GM18909 (cell line): ENCODE results near the gene SHTN1.

ENCODE experiments used
- ATAC-seq: cut with Tn5 transposase; IDR thresholded peaks from one replicate; pipeline ENCODE4 v1.9.1; 2021; ENCODE audit warnings: mild to moderate bottlenecking; ENCODE audit not compliant: unreplicated experiment, poor library complexity

SHTN1 gene

DNA sequence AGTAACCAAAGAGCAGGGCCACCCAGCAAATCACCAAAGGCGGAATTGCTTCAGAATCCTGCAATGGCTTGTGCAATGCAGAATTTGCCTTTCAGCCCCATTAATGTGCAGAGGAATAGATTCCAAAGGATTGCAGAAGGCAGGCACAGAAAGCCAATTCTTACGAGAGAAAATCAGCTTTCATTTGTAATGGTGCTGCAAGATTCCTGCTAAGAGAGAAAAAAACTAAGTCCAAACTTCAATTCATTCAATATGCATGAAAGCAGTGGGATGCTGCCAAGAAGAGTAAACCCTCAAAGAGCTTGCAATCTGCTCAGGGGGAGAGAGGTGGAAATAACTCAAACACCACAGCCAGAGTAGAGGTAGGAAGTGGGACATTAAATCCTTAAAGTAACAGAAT, 85.3 kb downstream of the SHTN1 start:
- no peak for ATAC-seq

DNA sequence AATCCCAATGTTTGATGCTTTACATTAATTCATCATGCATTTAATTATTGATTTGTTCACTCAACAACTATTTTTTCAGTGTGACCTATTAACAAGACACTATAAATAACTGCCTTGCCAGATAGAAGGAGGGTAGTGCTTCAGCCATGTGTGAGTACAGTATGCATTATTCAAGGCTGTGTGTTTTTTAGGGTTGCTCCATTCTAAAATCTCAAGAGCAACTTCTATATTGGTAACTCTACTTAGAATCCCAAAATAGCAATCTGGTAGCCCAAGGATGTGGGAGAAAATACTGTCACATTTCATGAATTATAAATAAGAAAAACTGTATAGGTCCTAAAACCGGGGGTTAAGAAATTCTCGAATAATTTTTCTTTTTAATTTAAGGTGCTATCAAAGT, 85.8 kb downstream of the SHTN1 start:
- no peak for ATAC-seq

DNA sequence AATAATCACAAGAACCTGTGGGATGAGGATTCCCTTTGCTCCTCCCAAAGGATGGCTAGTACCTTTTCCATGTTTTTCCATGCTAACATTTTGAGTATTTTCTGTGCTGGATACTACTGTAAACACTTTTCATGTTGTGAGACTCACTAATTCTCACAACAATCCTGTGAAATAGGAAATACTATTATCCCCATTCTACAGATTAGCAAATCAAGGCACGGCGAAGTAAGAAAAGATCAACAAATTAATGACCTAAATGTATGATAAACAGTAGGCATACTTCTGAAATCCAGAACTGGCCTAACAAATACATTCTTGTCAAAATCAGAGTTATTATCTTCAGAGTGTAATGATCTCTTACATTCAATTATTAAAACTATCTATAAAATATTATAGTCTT, 86.4 kb downstream of the SHTN1 start:
- no peak for ATAC-seq

DNA sequence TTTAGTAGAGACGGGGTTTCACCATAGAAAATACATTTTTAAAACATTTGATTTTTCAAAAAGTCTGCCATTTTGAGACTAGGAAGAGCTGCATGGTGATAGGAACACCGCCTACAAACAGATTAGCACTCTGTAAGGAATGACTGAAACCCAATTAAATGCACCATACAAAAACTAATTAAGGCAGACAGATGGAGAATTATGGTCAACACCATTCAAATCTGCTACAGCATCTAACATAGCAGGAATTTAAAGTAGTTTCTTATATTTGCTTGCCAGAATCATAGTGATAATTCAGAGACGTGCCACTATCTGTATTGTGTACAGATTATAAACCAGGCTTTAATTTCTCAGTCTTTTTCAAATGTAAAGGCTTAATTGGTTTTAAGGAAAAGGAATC, 87.5 kb downstream of the SHTN1 start:
- ATAC-seq: no peak

DNA sequence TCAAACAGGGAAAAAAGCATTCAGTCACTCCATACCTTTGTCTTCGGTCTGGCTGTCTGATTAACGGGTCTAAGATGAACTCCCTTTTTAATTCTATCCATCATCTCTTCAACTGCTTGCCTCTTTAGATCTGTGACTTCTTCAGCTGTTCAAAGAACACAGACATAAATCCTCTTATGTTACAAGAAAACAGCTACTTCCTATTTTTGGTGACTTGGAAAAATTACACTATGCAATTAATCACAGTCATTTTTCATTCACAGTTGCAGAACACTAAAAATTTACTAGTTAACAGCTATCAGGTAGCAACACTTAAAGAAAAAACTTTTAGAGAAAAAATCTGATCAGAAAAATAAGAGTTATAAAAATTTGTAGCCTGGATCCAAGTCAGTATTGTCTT, 89.6 kb downstream of the SHTN1 start:
- ATAC-seq: no peak

DNA sequence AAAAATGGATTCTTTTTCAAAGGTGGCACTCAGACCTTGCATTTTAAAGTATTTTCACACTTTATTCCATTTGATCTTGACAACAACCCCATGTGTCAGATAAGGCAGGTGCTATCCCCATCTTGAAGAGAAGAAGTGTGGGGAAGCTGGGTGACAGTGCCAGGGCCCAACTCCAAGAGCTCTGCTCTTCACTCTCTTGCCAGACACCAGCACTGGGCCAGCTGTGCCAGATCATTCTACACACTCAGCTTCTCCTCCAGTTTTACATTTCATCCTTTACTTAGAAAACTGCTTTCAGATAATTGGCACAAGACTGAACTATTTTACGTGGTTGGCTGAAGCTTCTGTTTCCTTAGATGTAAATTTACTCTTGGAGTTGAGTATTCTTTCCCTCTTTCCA, 91.3 kb downstream of the SHTN1 start:
- no peak for ATAC-seq

DNA sequence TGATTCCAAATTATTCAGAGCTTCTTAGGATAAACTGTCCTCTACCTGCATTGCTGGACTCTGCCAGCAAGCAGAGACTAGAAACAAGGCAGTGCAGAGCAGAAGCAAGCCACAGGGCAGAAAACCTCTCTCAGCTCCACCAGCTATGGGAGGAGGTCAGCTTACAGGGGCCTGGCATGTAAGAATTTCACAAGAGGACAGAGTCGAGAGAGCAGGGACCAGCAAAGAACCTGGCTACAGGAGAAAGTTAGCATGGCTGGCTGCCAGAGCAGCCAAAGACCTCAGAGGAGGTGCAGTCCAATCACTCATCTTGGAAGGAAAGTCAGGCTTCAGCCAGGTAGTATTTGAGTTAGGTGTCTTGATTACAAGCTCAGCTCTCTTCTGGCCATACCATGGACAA, 92.8 kb downstream of the SHTN1 start:
- ATAC-seq: no peak

DNA sequence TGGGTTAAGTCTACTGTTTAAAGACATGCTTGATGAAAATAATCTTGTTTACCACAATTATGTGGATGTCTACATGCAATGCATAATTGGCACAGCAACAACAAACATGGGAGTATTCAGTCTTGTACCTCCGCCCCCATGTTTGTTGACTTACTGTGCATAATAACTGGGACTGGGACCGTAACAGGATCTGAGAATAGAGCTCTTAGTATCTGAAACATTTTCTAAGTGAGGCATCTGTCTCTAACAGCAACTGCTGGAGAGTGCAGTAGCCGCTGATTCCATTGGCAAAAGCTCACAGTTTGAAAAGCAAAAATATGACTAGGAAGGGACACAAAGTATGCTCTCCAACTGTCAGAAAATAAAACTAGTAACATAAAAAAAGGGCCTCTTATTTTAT, 94.1 kb downstream of the SHTN1 start:
- ATAC-seq: no peak

DNA sequence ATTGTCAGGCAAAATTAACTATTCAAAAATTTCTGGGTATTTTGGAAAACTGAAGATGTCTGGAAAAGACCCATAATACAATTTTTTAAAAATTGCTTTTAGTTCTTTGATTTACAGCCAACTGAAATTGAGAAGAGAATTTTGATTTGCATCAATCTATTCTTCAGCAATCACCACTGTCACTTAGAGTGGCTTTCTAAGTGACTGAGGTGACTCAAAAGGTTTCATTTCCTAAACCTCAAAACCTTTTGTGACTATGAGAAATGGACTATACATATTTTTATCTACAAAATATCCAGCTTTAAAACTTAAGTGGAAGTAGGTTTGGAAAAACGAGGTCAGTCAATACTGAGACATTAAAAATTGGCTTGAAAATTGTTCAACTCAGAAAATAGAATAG, 95.7 kb downstream of the SHTN1 start:
- ATAC-seq: no peak

DNA sequence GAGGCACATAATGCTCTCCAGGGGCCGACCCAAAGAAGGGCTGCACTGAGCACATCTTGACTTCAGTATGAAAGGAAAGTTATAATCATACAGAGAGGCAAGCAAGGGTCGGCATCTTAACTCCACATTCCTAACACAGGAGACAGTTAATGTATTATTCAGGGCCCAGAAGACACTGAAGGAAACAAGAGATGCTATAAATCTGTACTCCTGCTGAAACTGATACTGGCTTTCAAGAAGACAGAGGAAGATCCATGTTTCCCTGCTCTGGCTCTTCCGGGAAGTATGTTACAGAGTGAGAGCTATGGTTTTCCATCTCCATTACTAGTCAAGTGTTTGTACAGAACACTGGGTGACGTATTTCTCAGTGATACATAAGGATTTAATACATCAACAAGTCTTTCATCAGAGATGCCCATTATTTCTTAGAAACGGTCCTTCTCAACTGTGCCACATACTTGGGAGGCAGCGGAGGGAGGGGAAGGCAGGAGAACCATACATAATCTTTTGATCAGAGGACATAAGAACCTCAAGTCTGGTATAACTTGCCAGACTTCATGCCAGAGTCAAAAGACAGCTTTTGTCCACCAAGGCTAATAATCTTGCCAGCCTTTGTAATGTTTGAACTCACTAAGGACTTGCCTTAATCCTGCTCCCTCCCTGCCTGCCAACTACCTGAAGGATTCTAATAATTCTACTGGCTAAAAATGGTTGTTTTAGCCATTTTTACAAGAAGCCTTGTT, 97.6 kb downstream of the SHTN1 start:
- no peak for ATAC-seq

DNA sequence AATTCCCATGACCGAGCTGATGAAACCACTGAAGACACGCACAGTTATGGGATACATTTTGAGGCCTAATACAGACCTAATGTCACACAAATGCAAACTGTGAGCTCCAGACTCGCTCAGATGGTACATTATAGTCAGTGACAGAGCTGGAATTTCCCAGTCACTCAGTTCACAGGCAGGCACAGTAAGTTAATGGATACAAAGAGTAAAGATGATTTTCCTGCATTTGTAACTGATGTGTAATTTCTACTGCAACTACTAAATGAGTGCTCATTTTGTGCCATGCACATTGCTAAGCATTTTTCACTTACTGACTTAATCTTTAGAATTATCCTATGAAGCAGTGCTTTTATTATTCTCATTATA, 99.2 kb downstream of the SHTN1 start:
- ATAC-seq: no peak

DNA sequence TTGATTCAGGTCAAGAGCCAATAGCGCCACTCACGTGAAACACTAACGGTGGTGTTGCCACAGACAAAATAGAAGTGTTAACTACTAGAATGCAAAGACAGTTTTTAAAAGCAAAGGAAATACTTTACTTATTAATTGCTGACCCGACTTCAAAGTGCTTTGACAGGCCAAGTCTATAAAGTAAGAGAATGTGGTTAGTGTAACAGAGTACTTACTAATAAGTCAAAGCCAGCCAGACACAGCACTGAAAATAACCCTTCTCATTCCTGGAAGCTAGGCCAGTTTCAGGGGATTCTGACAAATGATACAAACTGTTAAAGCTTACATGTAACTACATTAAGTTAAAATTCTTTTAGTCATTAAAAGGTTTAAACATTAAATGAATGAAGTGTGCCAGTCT, 105.4 kb downstream of the SHTN1 start:
- peak; percentile 41 for ATAC-seq

DNA sequence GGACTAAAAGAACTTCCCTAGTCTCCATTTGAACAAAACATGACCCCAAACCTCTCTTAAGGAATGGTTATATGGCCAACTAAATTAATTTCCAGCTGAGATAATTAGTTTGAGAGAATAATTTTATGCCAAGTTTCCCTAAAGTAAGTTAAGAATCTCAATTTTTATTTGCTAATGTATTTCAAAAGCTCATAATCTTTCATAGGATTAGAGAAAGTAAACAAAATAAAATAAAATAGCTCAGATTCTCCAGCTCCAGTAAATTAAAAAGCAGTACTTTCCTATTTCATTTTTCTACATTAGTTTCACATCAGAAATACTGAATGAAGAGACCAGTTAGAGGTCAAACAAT, 111.3 kb downstream of the SHTN1 start:
- no peak for ATAC-seq

DNA sequence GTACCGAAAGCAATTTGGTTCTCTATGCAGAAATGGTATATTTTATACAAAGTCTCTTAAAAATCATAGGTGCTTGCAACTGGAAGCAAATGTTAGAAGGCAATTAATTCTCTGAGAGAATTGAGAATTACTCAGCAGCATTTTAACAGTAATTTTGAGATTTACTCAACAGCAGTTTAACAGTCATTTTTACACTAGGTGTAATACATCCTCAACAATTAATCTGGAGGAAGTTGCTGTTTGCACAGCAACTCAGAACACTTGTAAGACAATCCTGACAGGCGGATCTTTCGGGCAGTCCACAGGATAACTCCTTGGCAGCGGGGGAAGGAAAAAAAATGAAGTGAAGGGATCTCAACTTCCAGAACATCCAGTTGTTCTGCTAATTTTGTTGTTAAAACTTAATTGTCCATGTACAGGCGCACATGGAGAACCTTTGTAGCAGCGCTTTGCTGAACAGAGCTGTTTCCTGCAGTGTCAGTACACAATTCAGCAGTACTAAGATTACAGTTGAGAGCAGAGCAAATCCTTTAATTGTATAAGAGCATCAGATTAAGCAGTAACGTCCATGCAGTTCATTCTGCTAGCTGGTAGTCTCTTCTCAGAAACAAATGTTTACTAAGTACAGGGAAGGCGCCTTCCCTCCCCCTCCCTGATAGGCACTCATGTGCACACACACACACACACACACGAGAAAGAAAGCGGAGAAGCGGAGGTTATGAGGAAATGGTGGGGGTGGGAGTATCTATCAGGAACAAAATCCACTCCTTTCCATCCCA, 111.9 kb downstream of the SHTN1 start:
- no peak for ATAC-seq

DNA sequence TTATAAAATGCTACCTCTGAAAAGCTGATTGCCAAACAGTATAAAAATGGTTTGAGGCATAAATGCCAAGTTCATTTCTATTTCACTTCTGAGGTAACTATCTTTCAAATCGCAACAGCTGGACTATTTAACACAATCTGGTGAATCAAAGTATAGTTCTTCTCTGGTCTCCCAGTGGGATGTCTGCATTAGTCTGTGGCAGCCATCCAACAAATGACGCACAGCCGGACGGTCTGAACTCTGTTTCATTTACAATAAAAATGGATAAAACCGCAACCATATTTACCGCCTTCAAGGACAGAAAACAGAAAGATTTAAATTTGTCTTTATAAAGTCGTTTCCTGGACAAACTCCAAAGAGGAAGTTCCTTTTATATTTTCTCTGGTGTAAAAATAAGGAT, 113.8 kb downstream of the SHTN1 start:
- no peak for ATAC-seq

DNA sequence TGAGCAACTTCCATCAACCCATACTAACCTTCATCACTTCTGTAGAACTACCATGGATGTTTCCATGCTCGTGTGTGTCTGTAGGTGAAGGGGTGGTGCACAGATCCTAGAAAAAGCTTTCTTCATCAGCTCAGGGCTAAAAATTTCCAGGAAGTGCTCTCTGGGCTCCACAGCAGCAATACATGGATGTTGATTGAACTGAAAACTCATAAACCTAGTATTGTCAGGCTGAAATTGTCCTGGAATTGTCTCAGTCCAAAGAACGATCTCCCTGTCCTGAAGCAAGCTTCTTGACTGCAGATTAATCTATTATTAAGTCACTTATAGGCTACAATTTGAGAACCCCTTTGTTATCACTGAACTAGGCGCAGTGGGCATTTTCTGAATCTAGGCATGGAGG, 115.9 kb downstream of the SHTN1 start:
- ATAC-seq: no peak

DNA sequence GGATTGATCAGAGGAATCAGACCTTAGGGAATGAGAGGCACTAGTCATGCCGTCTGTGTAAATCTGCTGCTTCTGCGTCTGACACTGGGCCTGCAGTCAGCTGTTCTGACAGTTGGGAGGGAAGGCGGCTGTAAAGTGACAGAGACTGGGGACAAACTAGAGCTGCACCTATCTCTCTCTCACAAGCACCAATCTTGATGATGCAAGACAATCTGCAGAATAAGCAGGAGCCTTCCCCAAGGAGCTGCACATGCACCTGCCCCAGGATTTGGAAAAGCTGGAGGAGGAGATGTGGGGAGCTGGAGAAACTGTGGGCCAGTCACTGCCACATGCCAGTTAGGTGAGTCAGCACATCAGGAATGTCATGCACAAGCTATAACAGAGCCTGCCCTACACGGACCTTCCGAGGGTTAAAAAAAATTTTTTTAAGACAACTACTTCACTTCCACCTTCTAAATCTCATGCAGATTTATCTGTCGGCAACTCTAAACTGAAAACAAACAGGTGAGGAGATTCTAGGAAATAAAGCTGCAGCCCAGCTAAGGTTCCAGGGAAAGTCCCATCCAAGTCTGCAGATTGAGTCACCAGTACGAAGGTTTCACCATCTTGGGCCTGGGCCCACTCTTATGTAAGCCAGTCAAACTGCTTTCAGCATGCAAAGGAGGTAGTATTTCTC, 116.5 kb downstream of the SHTN1 start:
- no peak for ATAC-seq

DNA sequence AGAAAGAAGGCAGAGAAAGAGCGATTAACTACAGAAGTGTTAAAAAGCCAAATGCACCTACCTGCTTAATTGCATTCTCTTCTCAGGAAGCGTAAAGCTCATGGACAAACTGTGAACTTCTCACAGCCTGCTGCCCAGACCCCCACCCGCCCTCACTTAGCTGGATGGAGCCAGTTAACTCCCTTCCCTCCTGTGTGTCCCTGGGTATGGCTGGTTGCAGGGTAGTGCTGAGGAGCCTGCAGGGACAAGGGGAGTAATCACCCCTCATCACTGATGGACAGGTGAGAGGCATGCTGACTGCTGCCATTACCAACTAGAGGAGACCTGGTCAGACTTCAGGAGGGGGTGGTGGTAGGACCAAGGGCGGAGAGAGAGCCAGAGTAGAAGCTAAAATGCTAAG, 118.2 kb downstream of the SHTN1 start:
- ATAC-seq: no peak

DNA sequence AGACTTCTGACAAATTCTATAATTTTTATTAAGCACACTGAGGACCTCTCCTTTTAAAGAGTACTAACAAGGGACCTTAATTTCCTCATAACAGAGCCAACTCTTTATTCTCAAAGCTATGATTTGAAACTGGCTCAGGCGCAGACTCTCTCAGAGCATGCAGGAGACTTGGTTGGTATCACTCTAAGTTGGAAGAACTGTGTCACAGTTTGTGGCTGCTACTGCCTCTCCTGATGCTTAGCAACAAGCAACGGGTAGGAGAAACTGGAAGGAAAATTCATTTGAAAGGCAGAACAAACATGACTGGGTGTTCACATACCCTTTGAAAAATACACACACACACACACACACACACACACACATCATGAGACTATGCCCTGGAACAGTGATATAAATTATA, 122.3 kb downstream of the SHTN1 start:
- no peak for ATAC-seq

DNA sequence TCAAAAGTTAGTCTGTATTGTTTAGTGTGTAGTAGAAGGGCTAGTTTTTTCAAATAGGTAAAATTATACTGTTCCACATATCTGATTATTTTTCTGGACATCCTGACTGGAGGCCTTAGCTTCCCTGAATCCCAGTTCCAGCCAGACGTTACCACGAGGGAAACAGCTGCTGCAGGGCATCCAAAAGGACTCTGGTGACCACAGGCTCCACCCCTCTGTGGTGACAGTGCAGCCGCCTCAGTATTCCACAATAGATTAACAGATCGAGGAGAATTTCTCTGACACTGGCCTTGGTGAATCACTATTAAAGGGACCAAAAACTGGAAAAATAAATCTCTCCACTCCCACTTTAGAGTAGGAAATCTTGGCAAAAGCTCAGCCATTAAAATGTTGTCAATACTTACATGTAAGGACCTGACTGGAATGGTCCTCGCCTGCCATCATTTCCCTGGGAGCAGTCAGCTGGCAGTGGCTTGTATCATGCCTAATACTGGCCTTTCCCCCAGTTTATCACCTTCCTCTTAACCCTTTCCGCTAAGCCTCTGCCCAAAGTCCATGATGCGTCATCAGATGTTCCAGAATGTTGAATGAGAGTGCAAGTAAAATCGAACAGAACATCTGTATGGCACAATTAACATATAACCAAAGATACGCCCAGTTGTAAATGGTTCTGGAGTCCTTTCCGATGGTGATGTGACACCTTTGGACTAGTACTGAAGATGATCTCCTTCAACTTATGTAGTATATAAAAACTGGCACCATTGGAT, 124.1 kb downstream of the SHTN1 start:
- ATAC-seq: no peak

DNA sequence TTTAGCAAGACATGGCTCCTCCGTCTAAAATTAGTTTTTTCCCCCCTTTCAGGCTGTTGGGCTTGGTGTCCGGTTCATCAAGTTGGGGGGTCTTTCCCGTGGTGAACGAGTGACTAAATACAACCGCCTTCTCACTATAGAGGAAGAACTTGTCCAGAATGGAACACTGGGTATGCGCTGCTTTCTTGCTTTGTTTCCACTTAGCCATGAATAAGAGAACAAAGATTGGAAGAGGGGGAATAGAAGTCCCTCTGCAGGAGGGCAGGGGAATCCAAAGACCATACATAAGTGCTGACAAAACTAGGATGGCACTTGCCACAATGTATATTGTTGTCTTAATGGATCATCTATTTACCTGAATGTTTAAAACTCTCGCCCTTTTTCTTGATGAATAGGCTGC, 125.2 kb downstream of the SHTN1 start:
- no peak for ATAC-seq
